Dendritic cell treated with granulocyte-macrophage colony-stimulating factor and Interleukin-4, amounts not matched to agents 40 ng/mL and 50 ng/mL, for 4 days (primary cell): ENCODE results near the gene ANKDD1A.

Experiments
- H3K27ac Mint-ChIP-seq: one replicate; pipeline ENCODE4 v1.8.0; 2022; ENCODE audit warnings: mild to moderate bottlenecking, mixed read lengths
- H3K27me3 Mint-ChIP-seq: one replicate; pipeline ENCODE4 v1.8.0; 2022; ENCODE audit warnings: mild to moderate bottlenecking, mixed read lengths
- H3K36me3 Mint-ChIP-seq: one replicate; pipeline ENCODE4 v1.8.0; 2022; ENCODE audit warnings: low read depth, mixed read lengths
- H3K4me1 Mint-ChIP-seq: one replicate; pipeline ENCODE4 v1.8.0; 2022; ENCODE audit warnings: low read depth, mixed read lengths
- H3K4me3 Mint-ChIP-seq: one replicate; pipeline ENCODE4 v1.8.0; 2022; ENCODE audit warnings: mild to moderate bottlenecking, moderate library complexity, mixed read lengths
- H3K9me3 Mint-ChIP-seq: one replicate; pipeline ENCODE4 v1.8.0; 2022; ENCODE audit warnings: mixed read lengths
- intact Hi-C: fragments of 100-400 bp; cut with micrococcal nuclease; formaldehyde crosslinking; loops from one replicate; pipeline ENCODE4 v1.15.0; 2022

The ANKDD1A gene

GRCh38 chr15:64902863-64903262 lies 8.8 kb upstream of the ANKDD1A start:
- Mint-ChIP-seq H3K27ac (peak overlapping the region; percentile 78), H3K27me3 (no peaks in the 10 kb centered on the region), H3K9me3 (peaks cover 9% of the 10 kb centered on the region), H3K4me3 (no peak overlapping the region), H3K4me1 (peaks cover 52% of the 10 kb centered on the region), H3K36me3 (peaks cover 8% of the 10 kb centered on the region)
- intact Hi-C loops, result loop anchor here (2.0 kb wide), 1 partner anchor 20 kb away; no protein-coding TSS in a partner anchor

- Mint-ChIP-seq H3K4me3 (no peak overlapping the region), H3K27ac (peak overlapping the region; percentile 78), H3K9me3 (peaks cover 9% of the 10 kb centered on the region), H3K27me3 (no peaks in the 10 kb centered on the region), H3K36me3 (peaks cover 8% of the 10 kb centered on the region), H3K4me1 (peaks cover 46% of the 10 kb centered on the region)
- intact Hi-C loops, result loop anchor here (2.0 kb wide), 1 partner anchor 21 kb away; no protein-coding TSS in a partner anchor
These were observed 8.3 kb upstream of the ANKDD1A start for GRCh38 chr15:64903326-64903950.

GRCh38 chr15:64904189-64904588 lies 7.5 kb upstream of the ANKDD1A start:
- H3K27ac Mint-ChIP-seq, result peak overlapping the region; percentile 25
- peaks cover 8% of the 10 kb centered on the region for H3K36me3 Mint-ChIP-seq
- H3K4me1 Mint-ChIP-seq, result peaks cover 38% of the 10 kb centered on the region
- no peak overlapping the region for H3K4me3 Mint-ChIP-seq
- H3K9me3 Mint-ChIP-seq, result peaks cover 9% of the 10 kb centered on the region
- H3K27me3 Mint-ChIP-seq, result peaks cover 3% of the 10 kb centered on the region
- intact Hi-C loops, result loop anchor here (2.0 kb wide), 1 partner anchor 61 kb away; no protein-coding TSS in a partner anchor

- peaks cover 8% of the 10 kb centered on the region for H3K36me3 Mint-ChIP-seq
- peaks cover 9% of the 10 kb centered on the region for H3K9me3 Mint-ChIP-seq
- H3K27me3 Mint-ChIP-seq, result peaks cover 12% of the 10 kb centered on the region
- intact Hi-C loops, result loop anchor here (2.0 to 5.0 kb wide), 2 partner anchors 62 to 173 kb away; no protein-coding TSS in a partner anchor
- H3K27ac Mint-ChIP-seq, result peak overlapping the region; percentile 73
- H3K4me3 Mint-ChIP-seq, result peak overlapping the region; percentile 61
- peaks cover 34% of the 10 kb centered on the region for H3K4me1 Mint-ChIP-seq
These were observed 6.4 kb upstream of the ANKDD1A start for GRCh38 chr15:64905119-64905831.

- peak overlapping the region; percentile 73 for H3K27ac Mint-ChIP-seq
These were observed 5.8 kb upstream of the ANKDD1A start for GRCh38 chr15:64905941-64906340.

GRCh38 chr15:64906402-64906801 lies 5.3 kb upstream of the ANKDD1A start:
- Mint-ChIP-seq H3K36me3 (no peaks in the 10 kb centered on the region), H3K27me3 (peaks cover 23% of the 10 kb centered on the region)

More at GRCh38 chr15:64905941-64906340, 5.8 kb upstream of the ANKDD1A start:
- Mint-ChIP-seq H3K36me3 (peaks cover 2% of the 10 kb centered on the region), H3K4me1 (peaks cover 34% of the 10 kb centered on the region), H3K27me3 (peaks cover 19% of the 10 kb centered on the region), H3K9me3 (peaks cover 4% of the 10 kb centered on the region), H3K4me3 (no peak overlapping the region)
- intact Hi-C loops, result loop anchor here (2.0 to 5.0 kb wide), 2 partner anchors 63 to 174 kb away; no protein-coding TSS in a partner anchor

GRCh38 chr15:64907991-64908390 lies 3.7 kb upstream of the ANKDD1A start:
- intact Hi-C loops, result loop anchor here (5.0 kb wide), 1 partner anchor 176 kb away; no protein-coding TSS in a partner anchor
- Mint-ChIP-seq H3K4me3 (no peak overlapping the region), H3K4me1 (peaks cover 31% of the 10 kb centered on the region), H3K9me3 (no peaks in the 10 kb centered on the region), H3K36me3 (no peaks in the 10 kb centered on the region), H3K27me3 (peaks cover 38% of the 10 kb centered on the region), H3K27ac (no peak overlapping the region)

More at GRCh38 chr15:64906402-64906801, 5.3 kb upstream of the ANKDD1A start:
- intact Hi-C loops, result loop anchor here (5.0 kb wide), 1 partner anchor 174 kb away; no protein-coding TSS in a partner anchor
- H3K9me3 Mint-ChIP-seq, result no peaks in the 10 kb centered on the region
- H3K4me3 Mint-ChIP-seq, result no peak overlapping the region
- H3K27ac Mint-ChIP-seq, result no peak overlapping the region
- H3K4me1 Mint-ChIP-seq, result peaks cover 38% of the 10 kb centered on the region

- H3K4me3 Mint-ChIP-seq, result no peak overlapping the region
- H3K27me3 Mint-ChIP-seq, result peaks cover 41% of the 10 kb centered on the region
- no peak overlapping the region for H3K27ac Mint-ChIP-seq
- H3K9me3 Mint-ChIP-seq, result no peaks in the 10 kb centered on the region
- peaks cover 18% of the 10 kb centered on the region for H3K4me1 Mint-ChIP-seq
- intact Hi-C loops, result loop anchor here (5.0 kb wide), 1 partner anchor 177 kb away; no protein-coding TSS in a partner anchor
- H3K36me3 Mint-ChIP-seq, result no peaks in the 10 kb centered on the region
These were observed 2.2 kb upstream of the ANKDD1A start for GRCh38 chr15:64909546-64909945.

- Mint-ChIP-seq H3K4me1 (peaks cover 6% of the 10 kb centered on the region), H3K9me3 (no peaks in the 10 kb centered on the region), H3K36me3 (no peaks in the 10 kb centered on the region), H3K4me3 (no peak overlapping the region), H3K27me3 (peaks cover 46% of the 10 kb centered on the region), H3K27ac (no peak overlapping the region)
- intact Hi-C loops, result no loop called here
These were observed 950 bp downstream of the ANKDD1A start for GRCh38 chr15:64912379-64913325.

GRCh38 chr15:64915518-64916227 lies 4.0 kb downstream of the ANKDD1A start:
- intact Hi-C loops, result no loop called here
- H3K4me1 Mint-ChIP-seq, result peaks cover 6% of the 10 kb centered on the region
- no peaks in the 10 kb centered on the region for H3K36me3 Mint-ChIP-seq
- H3K27ac Mint-ChIP-seq, result no peak overlapping the region
- no peaks in the 10 kb centered on the region for H3K9me3 Mint-ChIP-seq
- H3K4me3 Mint-ChIP-seq, result no peak overlapping the region
- peaks cover 36% of the 10 kb centered on the region for H3K27me3 Mint-ChIP-seq

GRCh38 chr15:64916365-64916764 lies 4.7 kb downstream of the ANKDD1A start:
- no peak overlapping the region for H3K4me3 Mint-ChIP-seq
- H3K9me3 Mint-ChIP-seq, result no peaks in the 10 kb centered on the region
- no peaks in the 10 kb centered on the region for H3K36me3 Mint-ChIP-seq
- H3K27ac Mint-ChIP-seq, result no peak overlapping the region
- intact Hi-C loops, result no loop called here
- peaks cover 29% of the 10 kb centered on the region for H3K27me3 Mint-ChIP-seq
- H3K4me1 Mint-ChIP-seq, result peaks cover 2% of the 10 kb centered on the region

- H3K4me3 Mint-ChIP-seq, result no peak overlapping the region
These were observed 5.5 kb downstream of the ANKDD1A start for GRCh38 chr15:64917211-64917610.

GRCh38 chr15:64919721-64920120 lies 8.0 kb downstream of the ANKDD1A start:
- Mint-ChIP-seq H3K4me1 (no peaks in the 10 kb centered on the region), H3K9me3 (no peaks in the 10 kb centered on the region), H3K4me3 (no peak overlapping the region), H3K27me3 (peaks cover 10% of the 10 kb centered on the region), H3K27ac (no peak overlapping the region), H3K36me3 (no peaks in the 10 kb centered on the region)
- intact Hi-C loops, result no loop called here

More at GRCh38 chr15:64917211-64917610, 5.5 kb downstream of the ANKDD1A start:
- Mint-ChIP-seq H3K9me3 (no peaks in the 10 kb centered on the region), H3K4me1 (no peaks in the 10 kb centered on the region), H3K36me3 (no peaks in the 10 kb centered on the region), H3K27ac (no peak overlapping the region), H3K27me3 (peaks cover 21% of the 10 kb centered on the region)
- intact Hi-C loops, result no loop called here
